Bronchial epithelial cell (primary cell): ENCODE results near the gene TFF2. TPM values are rescaled to one million over a fixed set of nuclear protein-coding genes. Genes with fewer than 3 reads are reported as not detected.
A peak's percentile ranks its signal among the peaks of the same experiment; 100 is the strongest.

Experiments used
- DNase-seq: peaks from one replicate; pipeline ENCODE4 v3.0.0-alpha.2; 2010; ENCODE audit warnings: low read depth
- FAIRE-seq: peaks from 2 replicates; lab custom pipeline; 2011; peaks lifted over from hg19 to GRCh38; lab: Jason Lieb, UNC
- H3K27me3 ChIP-seq: 2 replicates; pipeline ENCODE4 v1.5.1; 2011; ENCODE audit warnings: low read length; ENCODE audit not compliant: control insufficient read depth, insufficient read depth
- H3K36me3 ChIP-seq: 2 replicates; pipeline ENCODE4 v1.5.1; 2011; ENCODE audit warnings: low read length; ENCODE audit not compliant: control insufficient read depth, insufficient read depth
- H3K4me3 ChIP-seq: 2 replicates; pipeline ENCODE4 v1.5.1; 2011; ENCODE audit warnings: mild to moderate bottlenecking, low read depth, low read length, control low read depth
- CTCF ChIP-seq: IDR thresholded peaks from 2 replicates; pipeline ENCODE4 v1.5.1; 2011; ENCODE audit warnings: mild to moderate bottlenecking, moderate library complexity, low read length, control low read depth, inconsistent platforms; ENCODE audit not compliant: insufficient read depth, severe bottlenecking
- total RNA-seq: library from RNA; depleted of rRNA; stranded (reverse); fragments of >200 nt; gene quantifications from 2 replicates; pipeline ENCODE4 v1.2.1, GENCODE V29; 2014

The TFF2 gene
- total RNA-seq, 1 donor from 2014 or later: not detected

GRCh38 chr21:42311160-42311559 is 39.6 kb downstream of the TFF2 start:
- no peak overlapping the region for H3K4me3 ChIP-seq
- H3K36me3 ChIP-seq: no peaks in the 10 kb centered on the region
- TF ChIP-seq CTCF: no peak
- DNase-seq (no peak), FAIRE-seq (no peak)
- H3K27me3 ChIP-seq: no peaks in the 10 kb centered on the region

- no peak for DNase-seq
- TF ChIP-seq CTCF: no peak
- no peak for FAIRE-seq
- Histone ChIP-seq H3K36me3 (no peaks in the 10 kb centered on the region), H3K4me3 (no peak overlapping the region), H3K27me3 (no peaks in the 10 kb centered on the region)
Observed at GRCh38 chr21:42310411-42311001, 40.3 kb downstream of the TFF2 start.

- no peak overlapping the region for H3K4me3 ChIP-seq
- H3K36me3 ChIP-seq: no peaks in the 10 kb centered on the region
- peak; percentile 89 for TF ChIP-seq CTCF
- DNase-seq: peak; percentile 17
- no peaks in the 10 kb centered on the region for H3K27me3 ChIP-seq
- FAIRE-seq: no peak
Observed at GRCh38 chr21:42309753-42310213, 41.0 kb downstream of the TFF2 start.

GRCh38 chr21:42308914-42309752 is 41.7 kb downstream of the TFF2 start:
- Histone ChIP-seq H3K27me3 (no peaks in the 10 kb centered on the region), H3K4me3 (no peak overlapping the region), H3K36me3 (no peaks in the 10 kb centered on the region)
- no peak for DNase-seq
- no peak for FAIRE-seq
- TF ChIP-seq CTCF: peak; percentile 13

- TF ChIP-seq CTCF: no peak
- DNase-seq: no peak
Observed at GRCh38 chr21:42308161-42308913, 42.5 kb downstream of the TFF2 start.

More at GRCh38 chr21:42308161-42308913, 42.5 kb downstream of the TFF2 start:
- H3K4me3 ChIP-seq: no peak overlapping the region
- FAIRE-seq: no peak
- H3K27me3 ChIP-seq: no peaks in the 10 kb centered on the region
- H3K36me3 ChIP-seq: no peaks in the 10 kb centered on the region
